ENCODE results near the gene TMPRSS11F.
"Not testable (repeated sequence)": the region's sequence is repeated elsewhere in the genome, so short reads cannot be mapped to it uniquely, and the experiment has no call there.

TMPRSS11F gene

GRCh38 chr4:68129793-68130192 is at the start of gene TMPRSS11F:
TMPRSS11F (minus strand) TSS chr4:68129869; CDS start chr4:68129820, 49 bp downstream.
- DNase-seq = no peak

- no peak for DNase-seq
Observed at GRCh38 chr4:68176904-68177303, 47.2 kb upstream of the TMPRSS11F start.

GRCh38 chr4:68176500-68176899 is 46.8 kb upstream of the TMPRSS11F start:
- DNase-seq = no peak

GRCh38 chr4:68175562-68176155 is 46.0 kb upstream of the TMPRSS11F start:
- DNase-seq = peak; percentile 3

GRCh38 chr4:68174389-68174788 is 44.7 kb upstream of the TMPRSS11F start:
- not testable (repeated sequence) for DNase-seq

GRCh38 chr4:68172147-68172546 is 42.5 kb upstream of the TMPRSS11F start:
- DNase-seq = not testable (repeated sequence)

GRCh38 chr4:68167706-68168105 is 38.0 kb upstream of the TMPRSS11F start:
- DNase-seq = no peak

GRCh38 chr4:68167166-68167565 is 37.5 kb upstream of the TMPRSS11F start:
- no peak for DNase-seq

GRCh38 chr4:68163754-68164153 is 34.1 kb upstream of the TMPRSS11F start:
- DNase-seq = no peak

GRCh38 chr4:68162196-68162595 is 32.5 kb upstream of the TMPRSS11F start:
- no peak for DNase-seq

- no peak for DNase-seq
Observed at GRCh38 chr4:68152411-68152810, 22.7 kb upstream of the TMPRSS11F start.

GRCh38 chr4:68148800-68149685 is 19.4 kb upstream of the TMPRSS11F start:
- no peak for DNase-seq

- DNase-seq = no peak
Observed at GRCh38 chr4:68147079-68147478, 17.4 kb upstream of the TMPRSS11F start.

- no peak for DNase-seq
Observed at GRCh38 chr4:68145261-68145660, 15.6 kb upstream of the TMPRSS11F start.

GRCh38 chr4:68141852-68142251 is 12.2 kb upstream of the TMPRSS11F start:
- no peak for DNase-seq

- DNase-seq = no peak
Observed at GRCh38 chr4:68132342-68132741, 2.7 kb upstream of the TMPRSS11F start.

GRCh38 chr4:68124262-68124661 is 5.4 kb downstream of the TMPRSS11F start:
- DNase-seq = no peak

- no peak for DNase-seq
Observed at GRCh38 chr4:68123525-68123924, 6.1 kb downstream of the TMPRSS11F start.

GRCh38 chr4:68119921-68120320 is 9.7 kb downstream of the TMPRSS11F start:
- DNase-seq = no peak

GRCh38 chr4:68110441-68110840 is 19.2 kb downstream of the TMPRSS11F start:
- no peak for DNase-seq

- no peak for DNase-seq
Observed at GRCh38 chr4:68109868-68110267, 19.8 kb downstream of the TMPRSS11F start.

GRCh38 chr4:68082758-68083157 is 46.9 kb downstream of the TMPRSS11F start:
- DNase-seq = no peak

- DNase-seq = no peak
Observed at GRCh38 chr4:68079928-68080327, 49.7 kb downstream of the TMPRSS11F start.

GRCh38 chr4:68077737-68078136 is 51.9 kb downstream of the TMPRSS11F start:
- no peak for DNase-seq

Data from CD4-positive, alpha-beta T cell treated with Interleukin-6 for 4 hours (primary cell).